Measurements from ENCODE around the gene DHCR7.

Gene DHCR7

GRCh38 chr11:71437399-71437798 lies 10.8 kb downstream of the DHCR7 start:
- H3K27ac ChIP-seq = no peak overlapping the region
- TF ChIP-seq CTCF (IDR thresholded peaks at IDR 0.05) = no peak
- TF ChIP-seq ZFX (IDR thresholded peaks at IDR 0.05; ENCODE audit: borderline replicate concordance) = no peak

- H3K27ac ChIP-seq = no peak overlapping the region
- no peak for TF ChIP-seq CTCF (IDR thresholded peaks at IDR 0.05)
- no peak for TF ChIP-seq ZFX (IDR thresholded peaks at IDR 0.05; ENCODE audit: borderline replicate concordance)
These were observed 11.3 kb downstream of the DHCR7 start for GRCh38 chr11:71436861-71437260.

GRCh38 chr11:71435278-71435951 lies 12.8 kb downstream of the DHCR7 start:
- no peak for TF ChIP-seq CTCF (IDR thresholded peaks at IDR 0.05)
- TF ChIP-seq ZFX (IDR thresholded peaks at IDR 0.05; ENCODE audit: borderline replicate concordance) = no peak
- no peak overlapping the region for H3K27ac ChIP-seq

- H3K27ac ChIP-seq = 0 out of 2 replicates have a peak overlapping the region, but pooled peaks have one; percentile 26
- TF ChIP-seq ZFX (IDR thresholded peaks at IDR 0.05; ENCODE audit: borderline replicate concordance) (no peak), CTCF (IDR thresholded peaks at IDR 0.05) (no peak)
These were observed 13.5 kb downstream of the DHCR7 start for GRCh38 chr11:71434576-71435130.

GRCh38 chr11:71433648-71434450 lies 14.3 kb downstream of the DHCR7 start:
- peak overlapping the region; percentile 27 for H3K27ac ChIP-seq
- TF ChIP-seq ZFX (IDR thresholded peaks at IDR 0.05; ENCODE audit: borderline replicate concordance) (no peak), CTCF (IDR thresholded peaks at IDR 0.05) (no peak)

GRCh38 chr11:71432761-71433647 lies 15.2 kb downstream of the DHCR7 start:
- TF ChIP-seq ZFX (IDR thresholded peaks at IDR 0.05; ENCODE audit: borderline replicate concordance) (no peak), CTCF (IDR thresholded peaks at IDR 0.05) (no peak)
- peak overlapping the region; percentile 27 for H3K27ac ChIP-seq

All from 22Rv1 (cell line).